Liver (tissue), 9 donors: ENCODE data around the gene RABL6. TPM values are rescaled to one million over a fixed set of nuclear protein-coding genes. Genes with fewer than 3 reads are reported as not detected.

Experiments used
- DNase-seq: peaks from one replicate; pipeline ENCODE4 v3.0.0-alpha.2; 2017; ENCODE audit warnings: low spot score
- H3K27ac ChIP-seq, 2 donors: one replicate each; pipeline ENCODE4 v1.7.0; 2013; ENCODE audit warnings: inconsistent platforms in 2 of 2, low read length in 2 of 2, control low read depth in 1 of 2, low read depth in 1 of 2, mild to moderate bottlenecking in 1 of 2
- H3K27me3 ChIP-seq, 4 donors: one replicate each; pipeline versions ENCODE4 v1.6.1 to v1.7.0; 2013; ENCODE audit warnings: low read length in 3 of 4, inconsistent platforms in 1 of 4, mild to moderate bottlenecking in 1 of 4, moderate library complexity in 1 of 4; ENCODE audit not compliant: control insufficient read depth in 4 of 4, insufficient read depth in 4 of 4
- H3K36me3 ChIP-seq, 4 donors: one replicate each; pipeline versions ENCODE4 v1.6.1 to v1.7.0; 2013; ENCODE audit warnings: low read length in 3 of 4, mild to moderate bottlenecking in 3 of 4, low read depth in 1 of 4, moderate library complexity in 1 of 4; ENCODE audit not compliant: control insufficient read depth in 4 of 4, insufficient read depth in 3 of 4
- H3K4me1 ChIP-seq, 4 donors: one replicate each; pipeline versions ENCODE4 v1.6.1 to v1.7.0; 2013; ENCODE audit warnings: low read length in 3 of 4, mild to moderate bottlenecking in 3 of 4, moderate library complexity in 1 of 4; ENCODE audit not compliant: control insufficient read depth in 4 of 4, insufficient read depth in 4 of 4
- H3K4me3 ChIP-seq, 3 donors: one replicate each; pipeline versions ENCODE4 v1.6.1 to v1.7.0; 2013; ENCODE audit warnings: low read length in 3 of 3, control low read depth in 1 of 3, low read depth in 1 of 3, mild to moderate bottlenecking in 1 of 3
- H3K9ac ChIP-seq, 2 donors: one replicate each; pipeline ENCODE4 v1.7.0; 2013; ENCODE audit warnings: low read length in 2 of 2, mild to moderate bottlenecking in 2 of 2, moderate library complexity in 2 of 2, control low read depth in 1 of 2, low read depth in 1 of 2
- H3K9me3 ChIP-seq, 4 donors: one replicate each; pipeline versions ENCODE4 v1.6.1 to v1.7.0; 2013; ENCODE audit warnings: low read length in 3 of 4; ENCODE audit not compliant: control insufficient read depth in 4 of 4
- EGR1 ChIP-seq, 2 donors: IDR thresholded peaks; 2 replicates each; pipeline ENCODE4 v1.6.1; 2016 to 2018; ENCODE audit warnings: antibody characterized with exemption in 2 of 2, low read depth in 2 of 2
- FOXA1 ChIP-seq: IDR thresholded peaks from 2 replicates; pipeline ENCODE4 v1.6.1; 2016; ENCODE audit warnings: antibody characterized with exemption
- FOXA2 ChIP-seq: IDR thresholded peaks from 2 replicates; pipeline ENCODE4 v1.6.1; 2016; ENCODE audit warnings: antibody characterized with exemption
- GABPA ChIP-seq, 2 donors: IDR thresholded peaks in 1 of 2; conservative IDR thresholded peaks in 1 of 2; 2 replicates each; pipeline ENCODE4 v1.6.1; 2016; ENCODE audit warnings: antibody characterized with exemption in 2 of 2, mild to moderate bottlenecking in 1 of 2, moderate library complexity in 1 of 2
- HNF4A ChIP-seq, 2 donors: conservative IDR thresholded peaks; 2 replicates each; pipeline ENCODE4 v1.6.1; 2016; ENCODE audit warnings: antibody characterized with exemption in 2 of 2, mild to moderate bottlenecking in 2 of 2
- HNF4G ChIP-seq: IDR thresholded peaks from 2 replicates; pipeline ENCODE4 v1.6.1; 2016; ENCODE audit warnings: antibody characterized with exemption
- NR2F2 ChIP-seq: IDR thresholded peaks from 2 replicates; pipeline ENCODE4 v1.6.1; 2016; ENCODE audit warnings: antibody characterized with exemption
- RAD21 ChIP-seq, 2 donors: IDR thresholded peaks; 2 replicates each; pipeline ENCODE4 v1.6.1; 2016; ENCODE audit warnings: antibody characterized with exemption in 2 of 2, mild to moderate bottlenecking in 2 of 2
- RXRA ChIP-seq, 2 donors: IDR thresholded peaks; 2 replicates each; pipeline ENCODE4 v1.6.1; 2017 to 2018; ENCODE audit warnings: antibody characterized with exemption in 2 of 2, mild to moderate bottlenecking in 1 of 2
- SP1 ChIP-seq: IDR thresholded peaks from 2 replicates; pipeline ENCODE4 v1.6.1; 2018; ENCODE audit warnings: antibody characterized with exemption, mild to moderate bottlenecking
- WGBS: extraction: QIAGEN DNeasy Blood & Tissue Kit; methylation state at CpG from one replicate; pipeline ENCODE4 v1.1.7; 2013; 5-methylcytosine and 5-hydroxymethylcytosine counted together
- polyA plus RNA-seq, 2 donors: library from polyadenylated mRNA; stranded (reverse) in 1 of 2; unstranded in 1 of 2; fragments of 200-250 nt in 1 of 2; fragments of >200 nt in 1 of 2; fragmentation: Nextera tagmentation in 1 of 2; extraction: Ambion mirVana in 1 of 2; gene quantifications; one replicate each; pipeline versions ENCODE4 v1.2.1 to v1.2.3, GENCODE V29; 2013 to 2015
- total RNA-seq, 2 donors: library from RNA; depleted of rRNA; stranded (reverse); fragments of >200 nt; gene quantifications; one replicate each; pipeline ENCODE4 v1.2.3, GENCODE V29; 2014
- TF ChIP-seq, protein P1 (sequence below): IDR thresholded peaks from 2 replicates; pipeline ENCODE4 v1.6.1; 2016; ENCODE audit warnings: antibody characterized with exemption, mild to moderate bottlenecking
- TF ChIP-seq, protein P2 (sequence below): IDR thresholded peaks from 2 replicates; pipeline ENCODE4 v1.6.1; 2016; ENCODE audit warnings: antibody characterized with exemption
- TF ChIP-seq, protein P3 (sequence below): IDR thresholded peaks from 2 replicates; pipeline ENCODE4 v1.6.1; 2016; ENCODE audit warnings: antibody characterized with exemption
- TF ChIP-seq, protein P4 (sequence below): fragments of 150-350 bp; IDR thresholded peaks from 2 replicates; pipeline ENCODE4 v1.5.1; 2017; ENCODE audit warnings: improper control_type of control experiment, low read depth, low read length; ENCODE audit not compliant: missing input control
- TF ChIP-seq, protein P5 (sequence below): IDR thresholded peaks from 2 replicates; pipeline ENCODE4 v1.6.1; 2016; ENCODE audit warnings: antibody characterized with exemption
- donor health status: healthy.
- donor health status: healthy.
- donor health status: healthy.
- donor health status: healthy.
- donor health status: healthy.

Gene RABL6
- total and polyA plus RNA-seq, 4 donors = 3.6 to 32.6 (median 10.7) TPM

DNA sequence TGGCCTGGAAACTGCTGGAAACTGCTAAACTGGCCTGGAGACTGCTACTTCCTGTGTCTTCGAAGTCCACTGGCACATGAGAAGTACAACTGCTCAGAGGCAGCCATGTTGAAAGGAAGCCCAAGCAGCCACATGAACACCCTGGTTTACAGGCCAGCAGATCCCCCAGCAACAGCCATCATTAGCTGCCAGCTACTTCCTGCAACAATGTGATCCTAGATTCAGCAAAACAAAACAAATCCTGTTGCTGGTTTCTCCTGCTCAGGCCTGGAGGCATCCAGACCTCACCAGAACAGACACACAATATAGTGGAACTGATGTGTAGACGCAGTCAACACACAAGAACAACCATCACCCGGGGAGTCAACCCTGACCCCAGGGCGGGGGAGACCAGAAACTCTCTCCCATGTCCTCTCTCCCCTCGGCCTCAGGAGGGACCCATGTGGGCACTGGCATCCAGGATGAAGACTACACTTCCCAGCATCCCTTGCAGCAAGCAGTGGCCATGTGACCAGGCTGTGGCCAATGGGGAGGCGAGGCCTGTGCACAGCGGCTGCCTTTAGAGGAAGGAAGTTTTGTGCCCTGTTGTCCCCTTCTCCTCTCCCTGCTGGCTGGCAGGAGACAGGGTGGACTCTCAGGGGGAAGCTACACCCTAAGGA lies 34.2 kb upstream of the RABL6 start:
- H3K9ac ChIP-seq = no peak overlapping the region
- peaks cover 0 to 2% (median 0%) of the 10 kb centered on the region in 4 donors for H3K4me1 ChIP-seq
- TF ChIP-seq FOXA2 = no peak
- no peak for TF ChIP-seq SP1
- TF ChIP-seq, protein P1, sequence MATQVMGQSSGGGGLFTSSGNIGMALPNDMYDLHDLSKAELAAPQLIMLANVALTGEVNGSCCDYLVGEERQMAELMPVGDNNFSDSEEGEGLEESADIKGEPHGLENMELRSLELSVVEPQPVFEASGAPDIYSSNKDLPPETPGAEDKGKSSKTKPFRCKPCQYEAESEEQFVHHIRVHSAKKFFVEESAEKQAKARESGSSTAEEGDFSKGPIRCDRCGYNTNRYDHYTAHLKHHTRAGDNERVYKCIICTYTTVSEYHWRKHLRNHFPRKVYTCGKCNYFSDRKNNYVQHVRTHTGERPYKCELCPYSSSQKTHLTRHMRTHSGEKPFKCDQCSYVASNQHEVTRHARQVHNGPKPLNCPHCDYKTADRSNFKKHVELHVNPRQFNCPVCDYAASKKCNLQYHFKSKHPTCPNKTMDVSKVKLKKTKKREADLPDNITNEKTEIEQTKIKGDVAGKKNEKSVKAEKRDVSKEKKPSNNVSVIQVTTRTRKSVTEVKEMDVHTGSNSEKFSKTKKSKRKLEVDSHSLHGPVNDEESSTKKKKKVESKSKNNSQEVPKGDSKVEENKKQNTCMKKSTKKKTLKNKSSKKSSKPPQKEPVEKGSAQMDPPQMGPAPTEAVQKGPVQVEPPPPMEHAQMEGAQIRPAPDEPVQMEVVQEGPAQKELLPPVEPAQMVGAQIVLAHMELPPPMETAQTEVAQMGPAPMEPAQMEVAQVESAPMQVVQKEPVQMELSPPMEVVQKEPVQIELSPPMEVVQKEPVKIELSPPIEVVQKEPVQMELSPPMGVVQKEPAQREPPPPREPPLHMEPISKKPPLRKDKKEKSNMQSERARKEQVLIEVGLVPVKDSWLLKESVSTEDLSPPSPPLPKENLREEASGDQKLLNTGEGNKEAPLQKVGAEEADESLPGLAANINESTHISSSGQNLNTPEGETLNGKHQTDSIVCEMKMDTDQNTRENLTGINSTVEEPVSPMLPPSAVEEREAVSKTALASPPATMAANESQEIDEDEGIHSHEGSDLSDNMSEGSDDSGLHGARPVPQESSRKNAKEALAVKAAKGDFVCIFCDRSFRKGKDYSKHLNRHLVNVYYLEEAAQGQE = no peak
- TF ChIP-seq, protein P2, sequence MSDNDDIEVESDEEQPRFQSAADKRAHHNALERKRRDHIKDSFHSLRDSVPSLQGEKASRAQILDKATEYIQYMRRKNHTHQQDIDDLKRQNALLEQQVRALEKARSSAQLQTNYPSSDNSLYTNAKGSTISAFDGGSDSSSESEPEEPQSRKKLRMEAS = no peak
- no peak for TF ChIP-seq HNF4A (conservative IDR thresholded peaks at IDR 0.05)
- no peak for TF ChIP-seq FOXA1
- TF ChIP-seq, protein P3, sequence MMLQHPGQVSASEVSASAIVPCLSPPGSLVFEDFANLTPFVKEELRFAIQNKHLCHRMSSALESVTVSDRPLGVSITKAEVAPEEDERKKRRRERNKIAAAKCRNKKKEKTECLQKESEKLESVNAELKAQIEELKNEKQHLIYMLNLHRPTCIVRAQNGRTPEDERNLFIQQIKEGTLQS = no peak
- TF ChIP-seq, protein P4, sequence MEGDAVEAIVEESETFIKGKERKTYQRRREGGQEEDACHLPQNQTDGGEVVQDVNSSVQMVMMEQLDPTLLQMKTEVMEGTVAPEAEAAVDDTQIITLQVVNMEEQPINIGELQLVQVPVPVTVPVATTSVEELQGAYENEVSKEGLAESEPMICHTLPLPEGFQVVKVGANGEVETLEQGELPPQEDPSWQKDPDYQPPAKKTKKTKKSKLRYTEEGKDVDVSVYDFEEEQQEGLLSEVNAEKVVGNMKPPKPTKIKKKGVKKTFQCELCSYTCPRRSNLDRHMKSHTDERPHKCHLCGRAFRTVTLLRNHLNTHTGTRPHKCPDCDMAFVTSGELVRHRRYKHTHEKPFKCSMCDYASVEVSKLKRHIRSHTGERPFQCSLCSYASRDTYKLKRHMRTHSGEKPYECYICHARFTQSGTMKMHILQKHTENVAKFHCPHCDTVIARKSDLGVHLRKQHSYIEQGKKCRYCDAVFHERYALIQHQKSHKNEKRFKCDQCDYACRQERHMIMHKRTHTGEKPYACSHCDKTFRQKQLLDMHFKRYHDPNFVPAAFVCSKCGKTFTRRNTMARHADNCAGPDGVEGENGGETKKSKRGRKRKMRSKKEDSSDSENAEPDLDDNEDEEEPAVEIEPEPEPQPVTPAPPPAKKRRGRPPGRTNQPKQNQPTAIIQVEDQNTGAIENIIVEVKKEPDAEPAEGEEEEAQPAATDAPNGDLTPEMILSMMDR = no peak
- no peak for TF ChIP-seq HNF4G
- TF ChIP-seq EGR1 (IDR thresholded peaks at IDR 0.05; ENCODE audit: low read depth in 2 of 2) = no peak
- TF ChIP-seq, protein P5, sequence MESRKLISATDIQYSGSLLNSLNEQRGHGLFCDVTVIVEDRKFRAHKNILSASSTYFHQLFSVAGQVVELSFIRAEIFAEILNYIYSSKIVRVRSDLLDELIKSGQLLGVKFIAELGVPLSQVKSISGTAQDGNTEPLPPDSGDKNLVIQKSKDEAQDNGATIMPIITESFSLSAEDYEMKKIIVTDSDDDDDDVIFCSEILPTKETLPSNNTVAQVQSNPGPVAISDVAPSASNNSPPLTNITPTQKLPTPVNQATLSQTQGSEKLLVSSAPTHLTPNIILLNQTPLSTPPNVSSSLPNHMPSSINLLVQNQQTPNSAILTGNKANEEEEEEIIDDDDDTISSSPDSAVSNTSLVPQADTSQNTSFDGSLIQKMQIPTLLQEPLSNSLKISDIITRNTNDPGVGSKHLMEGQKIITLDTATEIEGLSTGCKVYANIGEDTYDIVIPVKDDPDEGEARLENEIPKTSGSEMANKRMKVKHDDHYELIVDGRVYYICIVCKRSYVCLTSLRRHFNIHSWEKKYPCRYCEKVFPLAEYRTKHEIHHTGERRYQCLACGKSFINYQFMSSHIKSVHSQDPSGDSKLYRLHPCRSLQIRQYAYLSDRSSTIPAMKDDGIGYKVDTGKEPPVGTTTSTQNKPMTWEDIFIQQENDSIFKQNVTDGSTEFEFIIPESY = no peak
- no peak for TF ChIP-seq GABPA (IDR thresholded peaks at IDR 0.05 in 1 of 2, conservative IDR thresholded peaks at IDR 0.05 in 1 of 2)
- no peak for TF ChIP-seq NR2F2
- no peak for TF ChIP-seq RXRA (IDR thresholded peaks at IDR 0.05)
- no peak for TF ChIP-seq RAD21 (IDR thresholded peaks at IDR 0.05)
- H3K9me3 ChIP-seq = peaks cover 4 to 8% (median 5%) of the 10 kb centered on the region in 4 donors
- no peak overlapping the region for H3K4me3 ChIP-seq
- H3K36me3 ChIP-seq = no peaks in the 10 kb centered on the region
- no peak overlapping the region for H3K27ac ChIP-seq
- WGBS = 86% methylated on average over 7 of the region's 7 CpGs
- no peaks in the 10 kb centered on the region for H3K27me3 ChIP-seq
- no peak for DNase-seq
